RWPE1 (cell line): ENCODE measurements around the gene OCLN.
"Not testable (repeated sequence)": the region's sequence is repeated elsewhere in the genome, so short reads cannot be mapped to it uniquely, and the experiment has no call there.

ENCODE experiments used
- CTCF ChIA-PET: fragments of 350-600 bp; sonication (Branson Sonifier 250); formaldehyde crosslinking; extraction: SDS; loops from one replicate; lab custom pipeline; 2021; lab: Yijun Ruan, JAX
- POLR2A ChIA-PET: fragments of 400-600 bp; formaldehyde crosslinking; extraction: SDS; loops from one replicate; lab custom pipeline; 2020; ENCODE audit warnings: antibody characterized with exemption; ENCODE audit not compliant: low non-redundant PET; lab: Yijun Ruan, JAX
- DNase-seq: peaks from one replicate; pipeline ENCODE4 v3.0.0; 2012; ENCODE audit warnings: low spot score
- H3K27ac ChIP-seq: fragments of 450-650 bp; 2 replicates; pipeline ENCODE4 v1.5.1; 2017
- TF ChIP-seq, protein P1 (sequence below): fragments of 450-650 bp; conservative IDR thresholded peaks from 2 replicates; pipeline ENCODE4 v1.5.1; 2017; ENCODE audit warnings: low read depth, mild to moderate bottlenecking

The OCLN gene

DNA sequence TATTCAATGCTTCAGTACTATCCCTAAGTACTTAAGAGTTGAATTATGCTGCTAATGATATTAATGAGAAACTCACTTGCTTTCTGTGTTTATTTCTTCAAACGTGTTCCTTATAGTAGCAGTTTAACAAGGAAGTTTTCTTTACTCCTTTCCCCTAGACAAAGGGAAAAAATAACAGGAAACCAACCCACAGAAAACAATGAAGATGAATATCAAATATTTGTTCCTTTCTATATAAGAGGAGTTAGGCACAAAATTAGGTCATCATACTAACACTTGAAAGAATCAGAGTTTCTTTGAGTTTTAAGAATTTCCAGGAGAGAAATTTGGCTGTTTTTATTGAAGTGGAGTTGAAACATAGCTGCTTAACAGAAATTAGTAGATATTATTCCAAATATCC, 15.4 kb upstream of the OCLN start:
- DNase-seq = no peak
- POLR2A ChIA-PET = no interaction called here
- no peak overlapping the region for H3K27ac ChIP-seq
- CTCF ChIA-PET = interaction anchor here (0.7 kb wide), 1 partner anchor 9 kb away, joined by 4 read pairs; no protein-coding TSS in a partner anchor
- TF ChIP-seq, protein P1, sequence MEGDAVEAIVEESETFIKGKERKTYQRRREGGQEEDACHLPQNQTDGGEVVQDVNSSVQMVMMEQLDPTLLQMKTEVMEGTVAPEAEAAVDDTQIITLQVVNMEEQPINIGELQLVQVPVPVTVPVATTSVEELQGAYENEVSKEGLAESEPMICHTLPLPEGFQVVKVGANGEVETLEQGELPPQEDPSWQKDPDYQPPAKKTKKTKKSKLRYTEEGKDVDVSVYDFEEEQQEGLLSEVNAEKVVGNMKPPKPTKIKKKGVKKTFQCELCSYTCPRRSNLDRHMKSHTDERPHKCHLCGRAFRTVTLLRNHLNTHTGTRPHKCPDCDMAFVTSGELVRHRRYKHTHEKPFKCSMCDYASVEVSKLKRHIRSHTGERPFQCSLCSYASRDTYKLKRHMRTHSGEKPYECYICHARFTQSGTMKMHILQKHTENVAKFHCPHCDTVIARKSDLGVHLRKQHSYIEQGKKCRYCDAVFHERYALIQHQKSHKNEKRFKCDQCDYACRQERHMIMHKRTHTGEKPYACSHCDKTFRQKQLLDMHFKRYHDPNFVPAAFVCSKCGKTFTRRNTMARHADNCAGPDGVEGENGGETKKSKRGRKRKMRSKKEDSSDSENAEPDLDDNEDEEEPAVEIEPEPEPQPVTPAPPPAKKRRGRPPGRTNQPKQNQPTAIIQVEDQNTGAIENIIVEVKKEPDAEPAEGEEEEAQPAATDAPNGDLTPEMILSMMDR = no peak

DNA sequence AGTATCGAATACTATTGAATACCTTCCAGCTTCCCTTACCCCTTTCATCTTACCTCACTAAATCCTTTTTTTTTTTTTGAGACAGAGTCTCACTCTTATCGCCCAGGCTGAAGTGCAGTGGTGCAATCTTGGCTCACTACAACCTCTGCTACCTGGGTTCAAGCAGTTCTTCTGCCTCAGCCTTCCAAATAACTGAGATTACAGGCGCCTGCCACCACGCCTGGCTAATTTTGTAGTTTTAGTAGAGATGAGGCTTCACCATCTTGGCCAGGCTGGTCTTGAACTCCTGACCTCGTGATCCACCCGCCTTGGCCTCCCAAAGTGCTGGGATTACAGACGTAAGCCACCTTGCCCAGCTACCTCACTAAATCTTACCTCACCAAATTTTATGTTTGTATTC, 14.3 kb upstream of the OCLN start:
- DNase-seq, POLR2A ChIA-PET, H3K27ac ChIP-seq: not testable (repeated sequence)
- CTCF ChIA-PET = interaction anchor here (0.7 kb wide), 1 partner anchor 9 kb away, joined by 4 read pairs; no protein-coding TSS in a partner anchor

DNA sequence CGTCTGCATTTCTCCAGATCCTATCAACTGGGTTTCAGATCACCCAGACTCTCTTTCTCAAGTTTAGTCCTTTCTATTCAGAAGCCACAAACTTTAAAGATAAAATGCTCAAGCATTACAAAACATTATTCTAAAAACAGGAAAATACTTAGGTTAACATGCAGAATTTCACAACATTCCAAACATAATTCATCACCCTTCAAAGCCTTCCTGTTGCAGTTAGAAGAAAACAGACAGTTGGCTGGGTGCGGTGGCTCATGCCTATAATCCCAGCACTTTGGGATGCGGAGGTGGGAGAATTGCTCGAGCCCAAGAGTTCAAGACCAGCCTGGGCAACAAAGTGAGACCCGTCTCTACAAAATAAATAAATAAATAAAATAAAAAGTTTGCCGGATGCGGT, 7.7 kb upstream of the OCLN start:
- TF ChIP-seq, protein P1 = no peak
- POLR2A ChIA-PET = no interaction called here
- no peak for DNase-seq
- CTCF ChIA-PET = no interaction called here
- H3K27ac ChIP-seq = no peak overlapping the region

DNA sequence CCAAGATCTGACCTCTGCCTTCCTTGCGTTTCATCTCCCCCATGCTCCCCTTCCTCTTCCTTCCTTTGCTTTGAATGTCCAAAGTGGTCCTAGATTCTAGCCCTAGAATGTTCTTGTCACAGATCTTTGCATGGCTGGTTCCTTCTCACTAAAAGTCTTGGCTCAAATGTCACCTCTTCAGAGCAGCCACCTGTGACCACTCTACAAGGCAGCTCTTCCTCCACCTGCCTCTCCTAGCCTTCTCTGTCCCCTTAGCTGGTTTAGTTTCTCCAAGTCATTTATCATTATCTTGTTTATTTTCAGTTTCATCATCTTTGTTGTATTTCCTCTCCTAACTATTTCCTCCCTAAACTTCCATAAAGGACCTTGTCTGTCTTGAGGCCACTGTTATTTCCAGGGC, 7.1 kb upstream of the OCLN start:
- TF ChIP-seq, protein P1 = no peak
- no peak overlapping the region for H3K27ac ChIP-seq
- ChIA-PET CTCF (no interaction called here), POLR2A (no interaction called here)
- no peak for DNase-seq

DNA sequence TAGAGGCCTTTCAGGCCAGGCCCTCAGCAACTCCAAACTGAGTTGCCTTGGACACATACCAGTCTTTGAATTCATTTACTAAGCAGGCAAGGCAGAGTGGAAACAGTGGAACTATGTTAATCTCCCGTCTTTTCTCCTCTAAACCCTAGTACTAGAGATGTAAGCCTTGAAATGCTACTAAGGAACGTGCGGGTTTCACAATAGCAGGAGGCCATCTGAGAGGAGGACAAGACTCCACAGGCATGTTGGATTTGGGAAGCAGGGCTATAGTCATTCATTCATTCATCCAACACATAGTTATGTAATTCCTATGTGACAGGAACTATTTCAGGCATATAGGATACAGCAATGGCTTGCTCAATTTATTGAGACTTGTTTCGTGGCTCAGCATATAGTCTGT, 3.3 kb upstream of the OCLN start:
- CTCF ChIA-PET = no interaction called here
- H3K27ac ChIP-seq = no peak overlapping the region
- DNase-seq = no peak
- TF ChIP-seq, protein P1 = no peak
- POLR2A ChIA-PET = no interaction called here

DNA sequence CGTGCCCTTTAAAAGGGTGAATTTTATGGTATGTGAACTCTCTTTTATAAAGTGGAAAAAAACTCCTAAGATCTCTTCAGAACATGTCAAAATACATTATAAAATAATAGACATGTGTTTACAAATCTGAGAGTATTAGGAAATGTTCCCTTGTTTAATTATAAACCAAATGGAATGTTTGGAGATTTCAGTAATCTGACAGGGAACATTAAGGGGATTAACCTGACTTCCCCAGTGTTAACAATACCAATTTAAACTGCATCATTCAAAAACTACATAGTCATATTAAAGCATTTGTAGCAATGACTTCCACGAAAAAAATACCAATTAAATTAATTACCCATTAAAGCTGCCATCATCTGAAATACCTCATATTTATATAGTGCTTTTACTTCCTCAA, 1.6 kb upstream of the OCLN start:
- TF ChIP-seq, protein P1 = no peak
- no peak for DNase-seq
- ChIA-PET POLR2A (no interaction called here), CTCF (no interaction called here)
- H3K27ac ChIP-seq = no peak overlapping the region

DNA sequence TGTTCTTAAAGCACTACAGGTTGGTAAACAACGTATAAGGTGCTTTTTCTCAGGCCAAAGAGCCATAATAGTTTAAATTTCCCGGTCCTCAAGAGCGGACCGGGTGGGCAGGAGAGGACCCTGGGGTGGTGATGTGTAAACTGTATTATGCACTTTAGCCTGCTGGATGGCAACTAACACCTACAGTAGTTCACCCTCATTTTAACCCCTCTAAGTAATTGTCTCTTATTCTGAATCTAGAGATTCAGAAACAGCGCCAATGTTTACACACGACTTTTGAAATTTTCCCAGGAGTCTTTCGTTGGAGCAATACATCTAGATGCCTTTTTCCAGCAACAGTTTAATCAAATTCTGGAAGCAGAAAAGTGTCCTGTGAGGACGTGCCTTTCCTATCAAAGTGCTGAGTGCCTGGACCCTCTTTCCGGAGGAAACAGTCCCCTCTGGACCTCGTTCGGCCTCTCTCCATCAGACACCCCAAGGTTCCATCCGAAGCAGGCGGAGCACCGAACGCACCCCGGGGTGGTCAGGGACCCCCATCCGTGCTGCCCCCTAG, 676 bp upstream of the OCLN start:
- TF ChIP-seq, protein P1 = no peak
- H3K27ac ChIP-seq = no peak overlapping the region
- POLR2A ChIA-PET = no interaction called here
- no peak for DNase-seq
- CTCF ChIA-PET = no interaction called here
